Measurements from ENCODE around the gene MBP.

Gene MBP

GRCh38 chr18:77052297-77052982 is 80.1 kb downstream of the MBP start:
- no peak overlapping the region for H3K4me3 ChIP-seq (ENCODE audit: low read depth, low read length)
- DNase-seq (ENCODE audit: low read depth): no peak
- no peak for TF ChIP-seq CTCF (IDR thresholded peaks at IDR 0.05; ENCODE audit: control insufficient read depth, extremely low read depth, insufficient read depth)

GRCh38 chr18:77051581-77052296 is 80.8 kb downstream of the MBP start:
- no peak for DNase-seq (ENCODE audit: low read depth)
- TF ChIP-seq CTCF (IDR thresholded peaks at IDR 0.05; ENCODE audit: control insufficient read depth, extremely low read depth, insufficient read depth): no peak
- H3K4me3 ChIP-seq (ENCODE audit: low read depth, low read length): no peak overlapping the region

GRCh38 chr18:77049938-77050337 is 82.6 kb downstream of the MBP start:
- DNase-seq (ENCODE audit: low read depth): no peak
- no peak for TF ChIP-seq CTCF (IDR thresholded peaks at IDR 0.05; ENCODE audit: control insufficient read depth, extremely low read depth, insufficient read depth)
- no peak overlapping the region for H3K4me3 ChIP-seq (ENCODE audit: low read depth, low read length)

GRCh38 chr18:77047803-77048419 is 84.7 kb downstream of the MBP start:
- DNase-seq (ENCODE audit: low read depth): no peak
- H3K4me3 ChIP-seq (ENCODE audit: low read depth, low read length): no peak overlapping the region
- TF ChIP-seq CTCF (IDR thresholded peaks at IDR 0.05; ENCODE audit: control insufficient read depth, extremely low read depth, insufficient read depth): no peak

- DNase-seq (ENCODE audit: low read depth): no peak
- no peak for TF ChIP-seq CTCF (IDR thresholded peaks at IDR 0.05; ENCODE audit: control insufficient read depth, extremely low read depth, insufficient read depth)
- H3K4me3 ChIP-seq (ENCODE audit: low read depth, low read length): no peak overlapping the region
Observed at GRCh38 chr18:77046994-77047393, 85.6 kb downstream of the MBP start.

GRCh38 chr18:77046409-77046808 is 86.2 kb downstream of the MBP start:
- no peak for DNase-seq (ENCODE audit: low read depth)
- H3K4me3 ChIP-seq (ENCODE audit: low read depth, low read length): no peak overlapping the region
- no peak for TF ChIP-seq CTCF (IDR thresholded peaks at IDR 0.05; ENCODE audit: control insufficient read depth, extremely low read depth, insufficient read depth)
